ENCODE results near the gene HAGHL.

GRCh38 chr16:769184-769784, 42.4 kb downstream of the HAGHL start:
- TF ChIP-seq CTCF (conservative IDR thresholded peaks at IDR 0.05; ENCODE audit: low read depth, low read length) (no peak), EZH2 (IDR thresholded peaks at IDR 0.05; ENCODE audit: borderline replicate concordance, low read depth, low read length, poor library complexity, severe bottlenecking) (no peak)

All from A673 (cell line).